Liver (tissue), 9 donors: ENCODE data around the gene SKAP1. TPM values are rescaled to one million over a fixed set of nuclear protein-coding genes. Genes with fewer than 3 reads are reported as not detected.

Experiments used
- DNase-seq: peaks from one replicate; pipeline ENCODE4 v3.0.0-alpha.2; 2017; ENCODE audit warnings: low spot score
- H3K27ac ChIP-seq, 2 donors: one replicate each; pipeline ENCODE4 v1.7.0; 2013; ENCODE audit warnings: inconsistent platforms in 2 of 2, low read length in 2 of 2, control low read depth in 1 of 2, low read depth in 1 of 2, mild to moderate bottlenecking in 1 of 2
- H3K27me3 ChIP-seq, 4 donors: one replicate each; pipeline versions ENCODE4 v1.6.1 to v1.7.0; 2013; ENCODE audit warnings: low read length in 3 of 4, inconsistent platforms in 1 of 4, mild to moderate bottlenecking in 1 of 4, moderate library complexity in 1 of 4; ENCODE audit not compliant: control insufficient read depth in 4 of 4, insufficient read depth in 4 of 4
- H3K36me3 ChIP-seq, 4 donors: one replicate each; pipeline versions ENCODE4 v1.6.1 to v1.7.0; 2013; ENCODE audit warnings: low read length in 3 of 4, mild to moderate bottlenecking in 3 of 4, low read depth in 1 of 4, moderate library complexity in 1 of 4; ENCODE audit not compliant: control insufficient read depth in 4 of 4, insufficient read depth in 3 of 4
- H3K4me1 ChIP-seq, 4 donors: one replicate each; pipeline versions ENCODE4 v1.6.1 to v1.7.0; 2013; ENCODE audit warnings: low read length in 3 of 4, mild to moderate bottlenecking in 3 of 4, moderate library complexity in 1 of 4; ENCODE audit not compliant: control insufficient read depth in 4 of 4, insufficient read depth in 4 of 4
- H3K4me3 ChIP-seq, 3 donors: one replicate each; pipeline versions ENCODE4 v1.6.1 to v1.7.0; 2013; ENCODE audit warnings: low read length in 3 of 3, control low read depth in 1 of 3, low read depth in 1 of 3, mild to moderate bottlenecking in 1 of 3
- H3K9ac ChIP-seq, 2 donors: one replicate each; pipeline ENCODE4 v1.7.0; 2013; ENCODE audit warnings: low read length in 2 of 2, mild to moderate bottlenecking in 2 of 2, moderate library complexity in 2 of 2, control low read depth in 1 of 2, low read depth in 1 of 2
- H3K9me3 ChIP-seq, 4 donors: one replicate each; pipeline versions ENCODE4 v1.6.1 to v1.7.0; 2013; ENCODE audit warnings: low read length in 3 of 4; ENCODE audit not compliant: control insufficient read depth in 4 of 4
- ATF3 ChIP-seq: IDR thresholded peaks from 2 replicates; pipeline ENCODE4 v1.6.1; 2016; ENCODE audit warnings: antibody characterized with exemption
- CTCF ChIP-seq: fragments of 150-350 bp; IDR thresholded peaks from 2 replicates; pipeline ENCODE4 v1.5.1; 2017; ENCODE audit warnings: improper control_type of control experiment, low read depth, low read length; ENCODE audit not compliant: missing input control
- EGR1 ChIP-seq, 2 donors: IDR thresholded peaks; 2 replicates each; pipeline ENCODE4 v1.6.1; 2016 to 2018; ENCODE audit warnings: antibody characterized with exemption in 2 of 2, low read depth in 2 of 2
- FOXA1 ChIP-seq: IDR thresholded peaks from 2 replicates; pipeline ENCODE4 v1.6.1; 2016; ENCODE audit warnings: antibody characterized with exemption
- FOXA2 ChIP-seq: IDR thresholded peaks from 2 replicates; pipeline ENCODE4 v1.6.1; 2016; ENCODE audit warnings: antibody characterized with exemption
- GABPA ChIP-seq, 2 donors: IDR thresholded peaks in 1 of 2; conservative IDR thresholded peaks in 1 of 2; 2 replicates each; pipeline ENCODE4 v1.6.1; 2016; ENCODE audit warnings: antibody characterized with exemption in 2 of 2, mild to moderate bottlenecking in 1 of 2, moderate library complexity in 1 of 2
- HNF4A ChIP-seq, 2 donors: conservative IDR thresholded peaks; 2 replicates each; pipeline ENCODE4 v1.6.1; 2016; ENCODE audit warnings: antibody characterized with exemption in 2 of 2, mild to moderate bottlenecking in 2 of 2
- HNF4G ChIP-seq: IDR thresholded peaks from 2 replicates; pipeline ENCODE4 v1.6.1; 2016; ENCODE audit warnings: antibody characterized with exemption
- JUND ChIP-seq, 2 donors: IDR thresholded peaks; 2 replicates each; pipeline ENCODE4 v1.6.1; 2016; ENCODE audit warnings: antibody characterized with exemption in 2 of 2
- MAX ChIP-seq: IDR thresholded peaks from 2 replicates; pipeline ENCODE4 v1.6.1; 2016; ENCODE audit warnings: antibody characterized with exemption
- NR2F2 ChIP-seq: IDR thresholded peaks from 2 replicates; pipeline ENCODE4 v1.6.1; 2016; ENCODE audit warnings: antibody characterized with exemption
- RAD21 ChIP-seq, 2 donors: IDR thresholded peaks; 2 replicates each; pipeline ENCODE4 v1.6.1; 2016; ENCODE audit warnings: antibody characterized with exemption in 2 of 2, mild to moderate bottlenecking in 2 of 2
- REST ChIP-seq: IDR thresholded peaks from 2 replicates; pipeline ENCODE4 v1.6.1; 2016; ENCODE audit warnings: antibody characterized with exemption, mild to moderate bottlenecking
- RXRA ChIP-seq, 2 donors: IDR thresholded peaks; 2 replicates each; pipeline ENCODE4 v1.6.1; 2017 to 2018; ENCODE audit warnings: antibody characterized with exemption in 2 of 2, mild to moderate bottlenecking in 1 of 2
- SP1 ChIP-seq: IDR thresholded peaks from 2 replicates; pipeline ENCODE4 v1.6.1; 2018; ENCODE audit warnings: antibody characterized with exemption, mild to moderate bottlenecking
- TAF1 ChIP-seq: conservative IDR thresholded peaks from 2 replicates; pipeline ENCODE4 v1.6.1; 2016; ENCODE audit warnings: antibody characterized with exemption, mild to moderate bottlenecking
- YY1 ChIP-seq: IDR thresholded peaks from 2 replicates; pipeline ENCODE4 v1.6.1; 2016; ENCODE audit warnings: antibody characterized with exemption, mild to moderate bottlenecking
- ZBTB33 ChIP-seq: IDR thresholded peaks from 2 replicates; pipeline ENCODE4 v1.6.1; 2016; ENCODE audit warnings: antibody characterized with exemption
- WGBS: extraction: QIAGEN DNeasy Blood & Tissue Kit; methylation state at CpG from one replicate; pipeline ENCODE4 v1.1.7; 2013; 5-methylcytosine and 5-hydroxymethylcytosine counted together
- polyA plus RNA-seq, 2 donors: library from polyadenylated mRNA; stranded (reverse) in 1 of 2; unstranded in 1 of 2; fragments of 200-250 nt in 1 of 2; fragments of >200 nt in 1 of 2; fragmentation: Nextera tagmentation in 1 of 2; extraction: Ambion mirVana in 1 of 2; gene quantifications; one replicate each; pipeline versions ENCODE4 v1.2.1 to v1.2.3, GENCODE V29; 2013 to 2015
- total RNA-seq, 2 donors: library from RNA; depleted of rRNA; stranded (reverse); fragments of >200 nt; gene quantifications; one replicate each; pipeline ENCODE4 v1.2.3, GENCODE V29; 2014
- donor health status: healthy.
- donor health status: healthy.
- donor health status: healthy.
- donor health status: healthy.
- donor health status: healthy.

SKAP1 gene
- total and polyA plus RNA-seq, 4 donors = 2.5 to 20.8 (median 11.3) TPM

- WGBS = 85% methylated on average over 3 of the region's 3 CpGs
- no peak overlapping the region for H3K27ac ChIP-seq
- no peak for DNase-seq
- TF ChIP-seq FOXA1 (no peak), EGR1 (IDR thresholded peaks at IDR 0.05; ENCODE audit: low read depth in 2 of 2) (no peak), FOXA2 (no peak), SP1 (no peak), CTCF (no peak), MAX (no peak), REST (no peak), RAD21 (IDR thresholded peaks at IDR 0.05) (no peak), NR2F2 (no peak), JUND (IDR thresholded peaks at IDR 0.05) (no peak), YY1 (no peak), ATF3 (no peak), HNF4A (conservative IDR thresholded peaks at IDR 0.05) (no peak), ZBTB33 (no peak), GABPA (IDR thresholded peaks at IDR 0.05 in 1 of 2, conservative IDR thresholded peaks at IDR 0.05 in 1 of 2) (no peak), TAF1 (no peak), HNF4G (no peak), RXRA (IDR thresholded peaks at IDR 0.05) (no peak)
- no peaks in the 10 kb centered on the region for H3K4me1 ChIP-seq
- no peak overlapping the region for H3K9ac ChIP-seq
- H3K9me3 ChIP-seq = peaks cover 0 to 2% (median 0%) of the 10 kb centered on the region in 4 donors
- H3K27me3 ChIP-seq = peaks cover 0 to 2% (median 0%) of the 10 kb centered on the region in 4 donors
- no peaks in the 10 kb centered on the region for H3K36me3 ChIP-seq
- H3K4me3 ChIP-seq = no peak overlapping the region
These were observed 56.1 kb downstream of the SKAP1 start for GRCh38 chr17:48373883-48374282.
